Astrocyte (in vitro differentiated cells and primary cell): ENCODE data around the gene PTGES3. TPM values are rescaled to one million over a fixed set of nuclear protein-coding genes. Genes with fewer than 3 reads are reported as not detected.

ENCODE experiments used
- DNase-seq: peaks from one replicate; pipeline ENCODE4 v3.0.0-alpha.2; 2010; ENCODE audit warnings: low read depth
- FAIRE-seq: peaks from 2 replicates; lab custom pipeline; 2011; peaks lifted over from hg19 to GRCh38; lab: Jason Lieb, UNC
- H2AFZ ChIP-seq: 2 replicates; pipeline ENCODE4 v1.6.0; 2012; ENCODE audit warnings: low read depth, low read length, inconsistent platforms
- H3K27ac ChIP-seq: 2 replicates; pipeline ENCODE4 v1.5.1; 2011; ENCODE audit warnings: low read depth, low read length, inconsistent platforms
- H3K27me3 ChIP-seq: 2 replicates; pipeline ENCODE4 v1.6.0; 2011; ENCODE audit warnings: low read length, inconsistent platforms; ENCODE audit not compliant: insufficient read depth
- H3K36me3 ChIP-seq: 2 replicates; pipeline ENCODE4 v1.5.1; 2011; ENCODE audit warnings: low read length, inconsistent platforms; ENCODE audit not compliant: insufficient read depth
- H3K4me1 ChIP-seq: 2 replicates; pipeline ENCODE4 v1.5.1; 2011; ENCODE audit warnings: low read length, inconsistent platforms; ENCODE audit not compliant: insufficient read depth
- H3K4me2 ChIP-seq: 2 replicates; pipeline ENCODE4 v1.6.0; 2012; ENCODE audit warnings: low read length, inconsistent platforms
- H3K4me3 ChIP-seq: 2 replicates; pipeline ENCODE4 v1.5.1; 2011; ENCODE audit warnings: low read depth, mild to moderate bottlenecking, low read length, inconsistent platforms; ENCODE audit not compliant: insufficient read depth
- H3K79me2 ChIP-seq: 2 replicates; pipeline ENCODE4 v1.6.0; 2012; ENCODE audit warnings: mild to moderate bottlenecking, low read length, inconsistent platforms; ENCODE audit not compliant: insufficient read depth
- H3K9ac ChIP-seq: 2 replicates; pipeline ENCODE4 v1.6.0; 2012; ENCODE audit warnings: mild to moderate bottlenecking, low read length, inconsistent platforms
- H3K9me3 ChIP-seq: 2 replicates; pipeline ENCODE4 v1.5.1; 2012; ENCODE audit warnings: low read depth, mild to moderate bottlenecking, low read length, inconsistent platforms; ENCODE audit not compliant: insufficient read depth
- H4K20me1 ChIP-seq: 2 replicates; pipeline ENCODE4 v1.6.0; 2012; ENCODE audit warnings: low read length, inconsistent platforms; ENCODE audit not compliant: insufficient read depth
- H3K27ac Mint-ChIP-seq: one replicate; pipeline ENCODE4 v1.8.0; 2021; ENCODE audit warnings: mild to moderate bottlenecking, mixed read lengths; ENCODE audit not compliant: unreplicated experiment
- H3K27me3 Mint-ChIP-seq: one replicate; pipeline ENCODE4 v1.8.0; 2021; ENCODE audit warnings: low read depth, mixed read lengths; ENCODE audit not compliant: unreplicated experiment
- H3K36me3 Mint-ChIP-seq: one replicate; pipeline ENCODE4 v1.8.0; 2021; ENCODE audit warnings: low read depth, mixed read lengths; ENCODE audit not compliant: unreplicated experiment
- H3K4me1 Mint-ChIP-seq: one replicate; pipeline ENCODE4 v1.8.0; 2021; ENCODE audit warnings: low read depth, mixed read lengths; ENCODE audit not compliant: unreplicated experiment
- H3K4me3 Mint-ChIP-seq: one replicate; pipeline ENCODE4 v1.8.0; 2021; ENCODE audit warnings: mild to moderate bottlenecking, moderate library complexity, mixed read lengths; ENCODE audit not compliant: unreplicated experiment
- H3K9me3 Mint-ChIP-seq: one replicate; pipeline ENCODE4 v1.8.0; 2021; ENCODE audit warnings: mild to moderate bottlenecking, mixed read lengths; ENCODE audit not compliant: unreplicated experiment
- EZH2 ChIP-seq: IDR thresholded peaks from 2 replicates; pipeline ENCODE4 v1.6.1; 2012; ENCODE audit warnings: mild to moderate bottlenecking, low read length, inconsistent platforms; ENCODE audit not compliant: insufficient read depth
- total RNA-seq: library from RNA; stranded (reverse); gene quantifications from 2 replicates; pipeline ENCODE4 v1.2.1, GENCODE V29; 2021
- TF ChIP-seq, protein P1 (sequence below): IDR thresholded peaks from 2 replicates; pipeline ENCODE4 v1.5.1; 2011; ENCODE audit warnings: low read depth, mild to moderate bottlenecking, inconsistent platforms, low read length, moderate library complexity; ENCODE audit not compliant: insufficient read depth

PTGES3 gene
- total RNA-seq, 1 donor from 2014 or later = 226 TPM

- no peaks in the 10 kb centered on the region for H3K27me3 Mint-ChIP-seq
These were observed 11.1 kb downstream of the PTGES3 start for GRCh38 chr12:56676851-56677580.

GRCh38 chr12:56671608-56672007 lies 16.5 kb downstream of the PTGES3 start:
- H3K79me2 ChIP-seq = peaks cover 91% of the 10 kb centered on the region
- H3K27ac Mint-ChIP-seq = no peak overlapping the region

More at GRCh38 chr12:56676851-56677580, 11.1 kb downstream of the PTGES3 start:
- Mint-ChIP-seq H3K4me1 (peaks cover 1% of the 10 kb centered on the region), H3K36me3 (peaks cover 3% of the 10 kb centered on the region), H3K9me3 (no peaks in the 10 kb centered on the region), H3K27ac (no peak overlapping the region), H3K4me3 (no peak overlapping the region)
- H3K4me3 ChIP-seq = no peak overlapping the region
- no peaks in the 10 kb centered on the region for H3K4me1 ChIP-seq
- H3K9ac ChIP-seq = no peak overlapping the region
- peaks cover 8% of the 10 kb centered on the region for H3K36me3 ChIP-seq
- H2AFZ ChIP-seq = no peak overlapping the region
- DNase-seq (no peak), FAIRE-seq (no peak)
- TF ChIP-seq, protein P1, sequence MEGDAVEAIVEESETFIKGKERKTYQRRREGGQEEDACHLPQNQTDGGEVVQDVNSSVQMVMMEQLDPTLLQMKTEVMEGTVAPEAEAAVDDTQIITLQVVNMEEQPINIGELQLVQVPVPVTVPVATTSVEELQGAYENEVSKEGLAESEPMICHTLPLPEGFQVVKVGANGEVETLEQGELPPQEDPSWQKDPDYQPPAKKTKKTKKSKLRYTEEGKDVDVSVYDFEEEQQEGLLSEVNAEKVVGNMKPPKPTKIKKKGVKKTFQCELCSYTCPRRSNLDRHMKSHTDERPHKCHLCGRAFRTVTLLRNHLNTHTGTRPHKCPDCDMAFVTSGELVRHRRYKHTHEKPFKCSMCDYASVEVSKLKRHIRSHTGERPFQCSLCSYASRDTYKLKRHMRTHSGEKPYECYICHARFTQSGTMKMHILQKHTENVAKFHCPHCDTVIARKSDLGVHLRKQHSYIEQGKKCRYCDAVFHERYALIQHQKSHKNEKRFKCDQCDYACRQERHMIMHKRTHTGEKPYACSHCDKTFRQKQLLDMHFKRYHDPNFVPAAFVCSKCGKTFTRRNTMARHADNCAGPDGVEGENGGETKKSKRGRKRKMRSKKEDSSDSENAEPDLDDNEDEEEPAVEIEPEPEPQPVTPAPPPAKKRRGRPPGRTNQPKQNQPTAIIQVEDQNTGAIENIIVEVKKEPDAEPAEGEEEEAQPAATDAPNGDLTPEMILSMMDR = no peak
- TF ChIP-seq EZH2 = no peak
- no peak overlapping the region for H3K4me2 ChIP-seq
- peaks cover 85% of the 10 kb centered on the region for H4K20me1 ChIP-seq
- H3K9me3 ChIP-seq = no peaks in the 10 kb centered on the region
- H3K79me2 ChIP-seq = peaks cover 99% of the 10 kb centered on the region
- no peak overlapping the region for H3K27ac ChIP-seq
- H3K27me3 ChIP-seq = no peaks in the 10 kb centered on the region

More at GRCh38 chr12:56671608-56672007, 16.5 kb downstream of the PTGES3 start:
- H3K4me1 ChIP-seq = no peaks in the 10 kb centered on the region
- peaks cover 63% of the 10 kb centered on the region for H4K20me1 ChIP-seq
- H3K9me3 ChIP-seq = no peaks in the 10 kb centered on the region
- no peak overlapping the region for H3K4me2 ChIP-seq
- Mint-ChIP-seq H3K4me1 (no peaks in the 10 kb centered on the region), H3K4me3 (no peak overlapping the region), H3K9me3 (no peaks in the 10 kb centered on the region), H3K27me3 (no peaks in the 10 kb centered on the region), H3K36me3 (peaks cover 7% of the 10 kb centered on the region)
- no peaks in the 10 kb centered on the region for H3K27me3 ChIP-seq
- no peak for FAIRE-seq
- no peak overlapping the region for H3K27ac ChIP-seq
- H3K36me3 ChIP-seq = peaks cover 44% of the 10 kb centered on the region
- no peak overlapping the region for H2AFZ ChIP-seq
- DNase-seq = no peak
- H3K9ac ChIP-seq = no peak overlapping the region
- H3K4me3 ChIP-seq = no peak overlapping the region
- TF ChIP-seq, protein P1 = no peak
